GM19025 (cell line): Measurements from ENCODE around the gene CCDC7.
"Not testable (repeated sequence)": the region's sequence is repeated elsewhere in the genome, so short reads cannot be mapped to it uniquely, and the experiment has no call there.

Experiments
- ATAC-seq: cut with Tn5 transposase; IDR thresholded peaks from one replicate; pipeline ENCODE4 v1.9.1; 2021; ENCODE audit warnings: mild to moderate bottlenecking, low read depth, moderate library complexity; ENCODE audit not compliant: unreplicated experiment

Gene CCDC7

GRCh38 chr10:32917817-32918216 lies 471.9 kb downstream of the CCDC7 start:
- ATAC-seq = not testable (repeated sequence)

GRCh38 chr10:32922170-32922569 lies 476.2 kb downstream of the CCDC7 start:
- no peak for ATAC-seq

- ATAC-seq = no peak
These were observed 477.2 kb downstream of the CCDC7 start for GRCh38 chr10:32923134-32923533.

- ATAC-seq = no peak
These were observed 477.9 kb downstream of the CCDC7 start for GRCh38 chr10:32923849-32924248.
